PFSK-1 (cell line): ENCODE measurements around the gene NATD1.

Experiments used
- POLR2AphosphoS5 ChIP-seq: IDR thresholded peaks from 2 replicates; pipeline ENCODE4 v1.6.1; 2012; ENCODE audit warnings: low read depth, mild to moderate bottlenecking, control low read depth, low read length, moderate library complexity
- SIN3A ChIP-seq: IDR thresholded peaks from 2 replicates; pipeline ENCODE4 v1.6.1; 2012; ENCODE audit warnings: mild to moderate bottlenecking, low read length, moderate library complexity, borderline replicate concordance; ENCODE audit not compliant: insufficient read depth
- TAF1 ChIP-seq: IDR thresholded peaks from 2 replicates; pipeline ENCODE4 v1.6.1; 2012; ENCODE audit warnings: low read length, control low read depth, borderline replicate concordance; ENCODE audit not compliant: insufficient read depth
- TF ChIP-seq, protein P1 (sequence below), 2 experiments: IDR thresholded peaks; 2 replicates each; pipeline versions ENCODE4 v1.6.1 to v1.8.0; 2011 to 2012; ENCODE audit warnings: low read depth in 2 of 2, low read length in 2 of 2, control low read depth in 1 of 2, inconsistent platforms in 1 of 2, mild to moderate bottlenecking in 1 of 2, moderate library complexity in 1 of 2; ENCODE audit not compliant: insufficient read depth in 1 of 2

GRCh38 chr17:21242026-21242697 is 11.0 kb downstream of the NATD1 start:
- TF ChIP-seq TAF1 (no peak), POLR2AphosphoS5 (no peak), SIN3A (no peak)
- TF ChIP-seq, protein P1, sequence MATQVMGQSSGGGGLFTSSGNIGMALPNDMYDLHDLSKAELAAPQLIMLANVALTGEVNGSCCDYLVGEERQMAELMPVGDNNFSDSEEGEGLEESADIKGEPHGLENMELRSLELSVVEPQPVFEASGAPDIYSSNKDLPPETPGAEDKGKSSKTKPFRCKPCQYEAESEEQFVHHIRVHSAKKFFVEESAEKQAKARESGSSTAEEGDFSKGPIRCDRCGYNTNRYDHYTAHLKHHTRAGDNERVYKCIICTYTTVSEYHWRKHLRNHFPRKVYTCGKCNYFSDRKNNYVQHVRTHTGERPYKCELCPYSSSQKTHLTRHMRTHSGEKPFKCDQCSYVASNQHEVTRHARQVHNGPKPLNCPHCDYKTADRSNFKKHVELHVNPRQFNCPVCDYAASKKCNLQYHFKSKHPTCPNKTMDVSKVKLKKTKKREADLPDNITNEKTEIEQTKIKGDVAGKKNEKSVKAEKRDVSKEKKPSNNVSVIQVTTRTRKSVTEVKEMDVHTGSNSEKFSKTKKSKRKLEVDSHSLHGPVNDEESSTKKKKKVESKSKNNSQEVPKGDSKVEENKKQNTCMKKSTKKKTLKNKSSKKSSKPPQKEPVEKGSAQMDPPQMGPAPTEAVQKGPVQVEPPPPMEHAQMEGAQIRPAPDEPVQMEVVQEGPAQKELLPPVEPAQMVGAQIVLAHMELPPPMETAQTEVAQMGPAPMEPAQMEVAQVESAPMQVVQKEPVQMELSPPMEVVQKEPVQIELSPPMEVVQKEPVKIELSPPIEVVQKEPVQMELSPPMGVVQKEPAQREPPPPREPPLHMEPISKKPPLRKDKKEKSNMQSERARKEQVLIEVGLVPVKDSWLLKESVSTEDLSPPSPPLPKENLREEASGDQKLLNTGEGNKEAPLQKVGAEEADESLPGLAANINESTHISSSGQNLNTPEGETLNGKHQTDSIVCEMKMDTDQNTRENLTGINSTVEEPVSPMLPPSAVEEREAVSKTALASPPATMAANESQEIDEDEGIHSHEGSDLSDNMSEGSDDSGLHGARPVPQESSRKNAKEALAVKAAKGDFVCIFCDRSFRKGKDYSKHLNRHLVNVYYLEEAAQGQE (IDR thresholded peaks at IDR 0.05; ENCODE audit: insufficient read depth in 1 of 2, low read depth in 2 of 2, low read length in 2 of 2): no peak
